ENCODE measurements around the gene SF1.

The SF1 gene

DNA sequence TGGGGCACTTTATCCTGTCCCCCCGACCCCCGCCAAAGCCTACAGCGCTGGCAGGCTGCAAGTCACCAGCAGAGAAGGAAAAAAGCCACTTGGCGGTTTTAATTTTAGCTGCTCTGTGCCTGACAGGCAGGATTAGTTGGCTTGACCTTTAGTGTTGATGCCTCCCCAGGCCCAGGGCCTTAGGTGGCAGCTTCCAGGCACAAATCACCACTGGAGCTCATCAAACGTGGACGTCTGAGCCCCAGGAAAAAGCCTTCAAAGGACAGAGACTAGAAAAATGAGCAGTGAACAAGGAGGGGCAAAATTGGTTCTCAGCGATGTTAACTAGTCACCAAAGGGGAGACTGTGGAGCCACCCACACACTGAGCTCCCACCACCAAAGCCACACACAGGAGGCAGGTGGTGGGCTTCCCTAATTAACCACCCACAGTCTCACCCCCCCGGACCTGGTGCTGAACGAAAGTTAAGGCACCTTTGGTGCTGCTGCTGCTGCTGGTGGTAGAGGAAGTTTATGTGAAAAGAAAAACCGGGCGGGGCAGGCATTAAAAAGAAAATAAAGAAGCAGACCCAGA, 14.2 kb downstream of the SF1 start:
- DNase-seq (ENCODE audit: low read depth) = no peak
- TF ChIP-seq, protein P1, sequence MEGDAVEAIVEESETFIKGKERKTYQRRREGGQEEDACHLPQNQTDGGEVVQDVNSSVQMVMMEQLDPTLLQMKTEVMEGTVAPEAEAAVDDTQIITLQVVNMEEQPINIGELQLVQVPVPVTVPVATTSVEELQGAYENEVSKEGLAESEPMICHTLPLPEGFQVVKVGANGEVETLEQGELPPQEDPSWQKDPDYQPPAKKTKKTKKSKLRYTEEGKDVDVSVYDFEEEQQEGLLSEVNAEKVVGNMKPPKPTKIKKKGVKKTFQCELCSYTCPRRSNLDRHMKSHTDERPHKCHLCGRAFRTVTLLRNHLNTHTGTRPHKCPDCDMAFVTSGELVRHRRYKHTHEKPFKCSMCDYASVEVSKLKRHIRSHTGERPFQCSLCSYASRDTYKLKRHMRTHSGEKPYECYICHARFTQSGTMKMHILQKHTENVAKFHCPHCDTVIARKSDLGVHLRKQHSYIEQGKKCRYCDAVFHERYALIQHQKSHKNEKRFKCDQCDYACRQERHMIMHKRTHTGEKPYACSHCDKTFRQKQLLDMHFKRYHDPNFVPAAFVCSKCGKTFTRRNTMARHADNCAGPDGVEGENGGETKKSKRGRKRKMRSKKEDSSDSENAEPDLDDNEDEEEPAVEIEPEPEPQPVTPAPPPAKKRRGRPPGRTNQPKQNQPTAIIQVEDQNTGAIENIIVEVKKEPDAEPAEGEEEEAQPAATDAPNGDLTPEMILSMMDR (IDR thresholded peaks at IDR 0.05; ENCODE audit: low read length, missing control alignments) = no peak
- H3K4me3 ChIP-seq (replicated peaks; ENCODE audit: low read depth, low read length) = no peak overlapping the region

GRCh38 chr11:64763526-64764039, 14.8 kb downstream of the SF1 start:
- H3K4me3 ChIP-seq (replicated peaks; ENCODE audit: low read depth, low read length) = no peak overlapping the region
- DNase-seq (ENCODE audit: low read depth) = no peak
- TF ChIP-seq, protein P1 (IDR thresholded peaks at IDR 0.05; ENCODE audit: low read length, missing control alignments) = no peak

DNA sequence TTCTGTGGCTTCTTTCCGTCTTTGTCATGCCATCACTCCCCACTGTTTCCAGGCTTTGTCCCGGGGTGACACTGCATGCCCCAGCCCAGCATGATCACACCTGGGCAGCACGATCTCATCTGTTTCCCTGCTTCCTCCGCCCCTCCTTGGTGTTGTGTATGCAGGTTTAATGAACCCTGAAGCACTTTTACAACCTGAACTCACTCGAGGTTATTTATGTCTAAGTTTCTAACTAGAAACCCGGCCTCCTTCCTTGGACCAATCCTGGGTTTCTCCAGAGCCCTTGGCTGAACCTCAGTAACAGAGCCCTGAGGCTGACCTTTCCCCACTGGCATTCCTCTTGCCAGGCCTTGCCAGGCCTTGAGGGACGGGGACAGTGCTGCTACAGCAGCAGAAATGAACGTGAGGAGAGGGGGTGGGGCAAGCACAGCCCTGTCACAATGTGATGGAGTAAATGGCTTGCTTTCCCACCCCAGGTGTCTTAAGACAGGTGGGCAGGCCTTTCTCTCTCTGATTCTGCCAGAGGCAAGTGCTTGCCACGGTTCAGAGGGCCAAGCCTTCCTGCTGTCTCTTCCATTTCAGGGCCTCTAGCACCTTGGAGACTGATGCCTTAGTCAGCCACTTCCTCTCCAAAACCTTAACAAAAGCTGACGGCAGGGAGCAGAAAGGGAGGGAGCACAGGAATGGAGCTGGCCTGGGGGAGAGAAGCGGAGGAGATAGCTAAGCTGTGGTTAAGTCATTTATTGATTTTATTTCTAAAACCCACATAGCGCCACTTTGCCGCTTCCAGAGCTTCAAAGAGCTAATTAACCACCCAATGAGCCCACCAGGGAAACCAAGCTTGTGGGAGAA, 15.4 kb downstream of the SF1 start:
- no peak overlapping the region for H3K4me3 ChIP-seq (replicated peaks; ENCODE audit: low read depth, low read length)
- peak; percentile 82 for DNase-seq (ENCODE audit: low read depth)
- TF ChIP-seq, protein P1 (IDR thresholded peaks at IDR 0.05; ENCODE audit: low read length, missing control alignments) = no peak

DNA sequence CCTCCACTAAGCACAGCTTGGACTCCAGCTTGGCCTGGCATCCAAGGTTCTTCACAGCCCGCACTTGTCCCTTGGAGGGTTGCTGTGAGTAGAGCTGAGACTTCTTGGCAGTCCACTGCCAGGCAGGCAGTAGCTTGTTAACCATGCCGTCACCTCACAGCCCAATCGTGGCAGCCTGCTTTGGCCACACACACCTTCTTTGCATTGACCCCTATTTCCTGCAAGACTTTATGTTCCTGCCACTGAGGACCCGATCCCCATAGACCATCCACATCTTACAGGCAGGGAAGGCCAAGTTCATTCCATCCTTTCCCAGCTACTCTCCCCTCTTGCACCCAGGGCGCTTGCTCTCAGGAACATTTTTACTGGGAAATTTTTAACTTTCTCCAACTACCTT, 16.1 kb downstream of the SF1 start:
- no peak for DNase-seq (ENCODE audit: low read depth)
- no peak overlapping the region for H3K4me3 ChIP-seq (replicated peaks; ENCODE audit: low read depth, low read length)
- TF ChIP-seq, protein P1 (IDR thresholded peaks at IDR 0.05; ENCODE audit: low read length, missing control alignments) = no peak

GRCh38 chr11:64760759-64761420, 17.5 kb downstream of the SF1 start:
- no peak for DNase-seq (ENCODE audit: low read depth)

More at GRCh38 chr11:64760759-64761420, 17.5 kb downstream of the SF1 start:
- no peak overlapping the region for H3K4me3 ChIP-seq (replicated peaks; ENCODE audit: low read depth, low read length)
- TF ChIP-seq, protein P1 (IDR thresholded peaks at IDR 0.05; ENCODE audit: low read length, missing control alignments) = no peak

Measured in fibroblast of pulmonary artery (primary cell).